A673 (cell line): Measurements from ENCODE around the gene EPHB6.

Experiments
- EZH2 ChIP-seq: fragments of 200-600 bp; sonication (generic); IDR thresholded peaks from 2 replicates; pipeline ENCODE4 v1.6.1; 2017; ENCODE audit warnings: borderline replicate concordance, low read depth, mild to moderate bottlenecking, mixed read lengths, antibody characterized with exemption, low read length; ENCODE audit not compliant: poor library complexity, severe bottlenecking
- TF ChIP-seq, protein P1 (sequence below): fragments of 300-800, 200-600 bp; sonication (generic); conservative IDR thresholded peaks from 2 replicates; pipeline ENCODE4 v1.5.1; 2017; ENCODE audit warnings: low read depth, mild to moderate bottlenecking, antibody characterized with exemption, low read length, moderate library complexity, mixed read lengths

DNA sequence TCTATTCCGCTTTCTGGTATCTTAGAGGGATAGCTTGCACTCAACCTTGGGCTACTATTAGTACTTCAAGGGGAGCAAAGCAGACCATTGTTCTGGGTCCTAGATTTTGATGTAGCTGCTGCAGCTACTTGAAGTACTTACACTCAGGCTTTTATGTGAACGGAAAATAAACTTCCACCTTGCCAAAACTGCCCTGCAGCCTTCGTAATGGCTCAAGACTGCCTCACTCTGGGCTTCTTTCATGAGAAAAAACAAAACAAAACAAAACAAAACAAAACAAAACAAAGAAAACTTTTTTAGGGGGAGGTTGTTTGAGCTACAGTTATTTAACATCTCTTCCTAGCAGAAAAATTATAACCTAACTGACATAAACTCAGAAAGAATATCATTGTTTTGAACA is 19.4 kb upstream of the EPHB6 start:
- TF ChIP-seq, protein P1, sequence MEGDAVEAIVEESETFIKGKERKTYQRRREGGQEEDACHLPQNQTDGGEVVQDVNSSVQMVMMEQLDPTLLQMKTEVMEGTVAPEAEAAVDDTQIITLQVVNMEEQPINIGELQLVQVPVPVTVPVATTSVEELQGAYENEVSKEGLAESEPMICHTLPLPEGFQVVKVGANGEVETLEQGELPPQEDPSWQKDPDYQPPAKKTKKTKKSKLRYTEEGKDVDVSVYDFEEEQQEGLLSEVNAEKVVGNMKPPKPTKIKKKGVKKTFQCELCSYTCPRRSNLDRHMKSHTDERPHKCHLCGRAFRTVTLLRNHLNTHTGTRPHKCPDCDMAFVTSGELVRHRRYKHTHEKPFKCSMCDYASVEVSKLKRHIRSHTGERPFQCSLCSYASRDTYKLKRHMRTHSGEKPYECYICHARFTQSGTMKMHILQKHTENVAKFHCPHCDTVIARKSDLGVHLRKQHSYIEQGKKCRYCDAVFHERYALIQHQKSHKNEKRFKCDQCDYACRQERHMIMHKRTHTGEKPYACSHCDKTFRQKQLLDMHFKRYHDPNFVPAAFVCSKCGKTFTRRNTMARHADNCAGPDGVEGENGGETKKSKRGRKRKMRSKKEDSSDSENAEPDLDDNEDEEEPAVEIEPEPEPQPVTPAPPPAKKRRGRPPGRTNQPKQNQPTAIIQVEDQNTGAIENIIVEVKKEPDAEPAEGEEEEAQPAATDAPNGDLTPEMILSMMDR: no peak
- no peak for TF ChIP-seq EZH2
